OCI-LY1 (cell line): ENCODE measurements around the gene RPP25L.

ENCODE experiments used
- H2AFZ ChIP-seq: fragments of 200-600 bp; sonication (generic), shearing (Covaris generic); 2 replicates; pipeline ENCODE4 v1.6.0; 2014; ENCODE audit warnings: antibody characterized with exemption, mild to moderate bottlenecking, low read length
- H3F3A ChIP-seq: fragments of 200-600 bp; sonication (generic), shearing (Covaris generic); 2 replicates; pipeline ENCODE4 v1.6.0; 2014; ENCODE audit warnings: mild to moderate bottlenecking, antibody characterized with exemption, low read length, moderate library complexity; ENCODE audit not compliant: insufficient read depth
- H3K27ac ChIP-seq: fragments of 200-600 bp; sonication (generic); 2 replicates; pipeline ENCODE4 v1.5.1; 2014; ENCODE audit warnings: low read length, mixed run types, mild to moderate bottlenecking, low read depth; ENCODE audit not compliant: poor library complexity, severe bottlenecking
- H3K27me3 ChIP-seq: fragments of 200-600 bp; sonication (generic); 2 replicates; pipeline ENCODE4 v1.6.0; 2014; ENCODE audit warnings: antibody characterized with exemption, mild to moderate bottlenecking, low read length, moderate library complexity; ENCODE audit not compliant: insufficient read depth
- H3K36me3 ChIP-seq: fragments of 200-600 bp; sonication (generic); 2 replicates; pipeline ENCODE4 v1.6.1; 2014; ENCODE audit warnings: mild to moderate bottlenecking, antibody characterized with exemption, low read length, moderate library complexity, mixed read lengths; ENCODE audit not compliant: insufficient read depth
- H3K4me1 ChIP-seq: fragments of 200-600 bp; sonication (generic); 2 replicates; pipeline ENCODE4 v1.5.1; 2014; ENCODE audit warnings: mild to moderate bottlenecking, low read length, moderate library complexity; ENCODE audit not compliant: insufficient read depth, severe bottlenecking
- H3K4me2 ChIP-seq: fragments of 200-600 bp; sonication (generic), shearing (Covaris generic); 2 replicates; pipeline ENCODE4 v1.6.1; 2014; ENCODE audit warnings: low read length
- H3K4me3 ChIP-seq: fragments of 200-600 bp; sonication (generic); 2 replicates; pipeline ENCODE4 v1.5.1; 2014; ENCODE audit warnings: low read length, low read depth, mild to moderate bottlenecking, mixed read lengths; ENCODE audit not compliant: poor library complexity, severe bottlenecking
- H3K79me2 ChIP-seq: fragments of 200-600 bp; shearing (Covaris generic); 2 replicates; pipeline ENCODE4 v1.6.1; 2016; ENCODE audit warnings: mixed run types, low read length, mixed read lengths; ENCODE audit not compliant: insufficient read depth
- H3K9ac ChIP-seq: fragments of 200-600 bp; sonication (generic), shearing (Covaris generic); 2 replicates; pipeline ENCODE4 v1.6.1; 2014; ENCODE audit warnings: mild to moderate bottlenecking, low read length, mixed read lengths
- H3K9me2 ChIP-seq: fragments of 200-600 bp; sonication (generic), shearing (Covaris generic); 2 replicates; pipeline ENCODE4 v1.6.1; 2014; ENCODE audit warnings: low read depth, mild to moderate bottlenecking, low read length, mixed read lengths
- H3K9me3 ChIP-seq: fragments of 200-600 bp; shearing (Covaris generic); 2 replicates; pipeline ENCODE4 v1.6.1; 2014; ENCODE audit warnings: low read length, mixed read lengths
- H4K20me1 ChIP-seq: fragments of 200-600 bp; sonication (generic), shearing (Covaris generic); 2 replicates; pipeline ENCODE4 v1.6.0; 2016; ENCODE audit warnings: mild to moderate bottlenecking, low read length; ENCODE audit not compliant: insufficient read depth
- EZH2 ChIP-seq: fragments of 200-600 bp; sonication (generic), shearing (Covaris generic); IDR thresholded peaks from 2 replicates; pipeline ENCODE4 v1.8.0; 2017; ENCODE audit warnings: borderline replicate concordance, mixed run types, mild to moderate bottlenecking, antibody characterized with exemption, low read length, moderate library complexity, mixed read lengths
- TF ChIP-seq, protein P1 (sequence below): fragments of 200-600 bp; sonication (generic), shearing (Covaris generic); IDR thresholded peaks from 2 replicates; pipeline ENCODE4 v1.5.1; 2017; ENCODE audit warnings: mild to moderate bottlenecking, antibody characterized with exemption, low read length, moderate library complexity, mixed read lengths

The RPP25L gene

DNA sequence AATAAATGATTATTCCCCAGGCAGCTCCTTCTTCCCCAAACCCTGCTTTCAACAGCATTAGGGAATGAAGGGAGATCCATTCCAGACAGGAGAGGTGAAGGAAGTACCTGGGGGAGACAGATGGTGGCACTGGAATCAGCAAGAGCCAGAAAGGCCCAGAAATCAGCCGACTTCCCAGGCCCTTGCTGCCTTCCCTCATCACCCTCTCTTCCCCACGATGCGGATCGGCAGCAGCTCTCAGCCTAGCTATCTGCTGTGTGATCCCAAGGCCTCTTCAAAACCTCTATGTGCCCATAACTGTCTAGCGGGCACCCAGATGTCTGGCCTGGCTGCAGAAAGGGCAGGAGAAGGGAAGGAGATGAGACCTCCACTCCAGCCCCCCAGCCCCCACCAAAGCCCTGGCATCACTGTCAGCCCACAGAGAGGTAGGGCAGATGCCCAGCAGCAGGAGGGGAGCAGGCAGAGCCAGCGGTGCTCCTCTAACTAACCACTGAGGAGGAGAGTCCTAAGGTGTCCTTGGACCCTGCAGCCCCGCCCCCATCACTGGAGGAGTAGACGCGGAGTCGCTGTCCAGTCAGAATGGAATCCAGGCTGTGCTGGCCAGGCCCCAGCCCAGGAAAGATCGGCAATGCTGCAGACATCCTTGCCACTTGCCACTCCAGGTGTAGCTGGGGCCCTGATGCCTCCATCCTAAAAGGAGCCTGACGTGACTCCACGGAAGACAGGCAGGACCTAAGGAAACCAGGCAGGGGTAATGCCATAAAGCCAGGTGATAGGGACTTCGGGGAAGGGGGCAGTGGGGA lies 35.1 kb downstream of the RPP25L start:
- TF ChIP-seq EZH2: no peak
- TF ChIP-seq, protein P1, sequence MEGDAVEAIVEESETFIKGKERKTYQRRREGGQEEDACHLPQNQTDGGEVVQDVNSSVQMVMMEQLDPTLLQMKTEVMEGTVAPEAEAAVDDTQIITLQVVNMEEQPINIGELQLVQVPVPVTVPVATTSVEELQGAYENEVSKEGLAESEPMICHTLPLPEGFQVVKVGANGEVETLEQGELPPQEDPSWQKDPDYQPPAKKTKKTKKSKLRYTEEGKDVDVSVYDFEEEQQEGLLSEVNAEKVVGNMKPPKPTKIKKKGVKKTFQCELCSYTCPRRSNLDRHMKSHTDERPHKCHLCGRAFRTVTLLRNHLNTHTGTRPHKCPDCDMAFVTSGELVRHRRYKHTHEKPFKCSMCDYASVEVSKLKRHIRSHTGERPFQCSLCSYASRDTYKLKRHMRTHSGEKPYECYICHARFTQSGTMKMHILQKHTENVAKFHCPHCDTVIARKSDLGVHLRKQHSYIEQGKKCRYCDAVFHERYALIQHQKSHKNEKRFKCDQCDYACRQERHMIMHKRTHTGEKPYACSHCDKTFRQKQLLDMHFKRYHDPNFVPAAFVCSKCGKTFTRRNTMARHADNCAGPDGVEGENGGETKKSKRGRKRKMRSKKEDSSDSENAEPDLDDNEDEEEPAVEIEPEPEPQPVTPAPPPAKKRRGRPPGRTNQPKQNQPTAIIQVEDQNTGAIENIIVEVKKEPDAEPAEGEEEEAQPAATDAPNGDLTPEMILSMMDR: no peak
- H4K20me1 ChIP-seq: no peaks in the 10 kb centered on the region
- no peaks in the 10 kb centered on the region for H3K79me2 ChIP-seq
- no peaks in the 10 kb centered on the region for H3K9me3 ChIP-seq
- no peak overlapping the region for H3K4me2 ChIP-seq
- no peaks in the 10 kb centered on the region for H3K4me1 ChIP-seq
- H2AFZ ChIP-seq: no peak overlapping the region
- no peak overlapping the region for H3K4me3 ChIP-seq
- H3K27ac ChIP-seq: no peak overlapping the region
- H3K36me3 ChIP-seq: no peaks in the 10 kb centered on the region
- no peak overlapping the region for H3K9ac ChIP-seq
- H3K9me2 ChIP-seq: no peaks in the 10 kb centered on the region
- H3K27me3 ChIP-seq: peaks cover 16% of the 10 kb centered on the region
- H3F3A ChIP-seq: no peaks in the 10 kb centered on the region

DNA sequence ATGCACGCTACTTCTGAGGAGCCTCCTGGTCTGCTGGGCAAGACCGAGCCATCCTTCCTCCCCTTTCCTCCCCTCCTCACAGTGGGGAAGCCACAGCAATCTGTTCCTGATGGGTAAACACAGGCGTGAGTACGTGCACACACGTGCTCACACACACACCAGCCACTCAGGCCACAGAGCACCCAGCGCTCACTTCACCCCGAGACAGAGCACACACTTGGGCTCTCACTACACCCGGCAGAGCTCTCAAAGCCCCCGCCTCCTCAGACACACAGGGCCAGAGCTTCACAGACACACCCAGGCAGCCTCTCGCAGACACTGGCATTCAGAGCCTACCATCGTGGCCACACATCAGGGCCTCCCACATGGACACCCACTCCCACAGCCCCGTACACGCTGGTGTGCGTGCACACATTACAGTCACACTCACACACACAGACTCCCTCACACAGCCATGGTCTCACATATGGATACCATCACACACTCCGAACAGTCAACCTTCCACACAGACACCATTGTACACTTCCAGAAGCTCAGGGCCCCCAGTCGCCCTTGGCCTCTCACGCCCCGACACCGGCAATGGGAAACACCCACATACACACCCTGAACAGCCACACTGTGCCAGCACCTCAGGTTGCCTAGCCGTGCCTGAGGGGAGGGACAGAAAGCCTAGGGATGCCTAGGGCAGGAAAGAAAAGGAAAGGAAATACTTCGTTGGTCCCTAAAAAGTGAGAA lies 35.9 kb downstream of the RPP25L start:
- TF ChIP-seq EZH2: no peak
- TF ChIP-seq, protein P1: no peak
- Histone ChIP-seq H3K4me3 (no peak overlapping the region), H3K4me2 (no peak overlapping the region), H3F3A (no peaks in the 10 kb centered on the region), H3K9me2 (no peaks in the 10 kb centered on the region), H3K4me1 (no peaks in the 10 kb centered on the region), H3K36me3 (no peaks in the 10 kb centered on the region), H4K20me1 (no peaks in the 10 kb centered on the region), H3K79me2 (no peaks in the 10 kb centered on the region), H3K9me3 (no peaks in the 10 kb centered on the region), H3K27me3 (peaks cover 16% of the 10 kb centered on the region), H3K27ac (no peak overlapping the region), H3K9ac (no peak overlapping the region), H2AFZ (no peak overlapping the region)

DNA sequence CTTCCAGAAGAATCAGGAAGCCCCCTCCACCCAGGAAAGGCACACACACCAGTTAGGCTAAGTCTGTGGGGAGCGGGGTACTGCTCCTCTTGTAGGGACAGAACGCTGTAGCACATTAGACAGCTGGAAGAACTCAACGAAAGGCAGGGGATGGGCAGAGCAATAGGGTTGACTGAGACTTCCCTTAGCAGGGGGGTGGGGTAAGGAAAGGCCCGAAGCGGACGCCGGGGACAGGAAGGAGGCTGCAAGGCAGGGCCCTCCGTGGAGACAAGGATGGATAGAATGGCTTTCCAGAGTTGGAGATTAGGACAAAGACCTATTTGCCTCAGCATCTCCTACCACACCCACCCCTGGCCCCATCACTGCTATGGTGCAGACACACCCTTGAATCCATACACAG lies 36.7 kb downstream of the RPP25L start:
- Histone ChIP-seq H3K9me2 (no peaks in the 10 kb centered on the region), H3K4me1 (no peaks in the 10 kb centered on the region), H4K20me1 (no peaks in the 10 kb centered on the region), H2AFZ (no peak overlapping the region), H3K9ac (no peak overlapping the region), H3F3A (no peaks in the 10 kb centered on the region), H3K36me3 (no peaks in the 10 kb centered on the region), H3K79me2 (no peaks in the 10 kb centered on the region), H3K27me3 (peaks cover 16% of the 10 kb centered on the region), H3K4me3 (no peak overlapping the region), H3K27ac (no peak overlapping the region), H3K4me2 (no peak overlapping the region), H3K9me3 (no peaks in the 10 kb centered on the region)
- TF ChIP-seq, protein P1: no peak
- TF ChIP-seq EZH2: no peak
